Astrocyte of the spinal cord (primary cell): ENCODE measurements around the gene SLAIN1.

Source experiments
- DNase-seq: peaks from one replicate; pipeline ENCODE4 v3.0.0; 2011; ENCODE audit warnings: low read depth, low spot score
- H3K4me3 ChIP-seq: 2 replicates; pipeline ENCODE4 v1.5.1; 2011; ENCODE audit warnings: low read depth, mild to moderate bottlenecking, low read length, moderate library complexity
- in situ Hi-C: cut with HindIII; loops from 2 replicates; pipeline ENCODE4 v1.10.0; 2017; ENCODE audit warnings: low sequenced_read_pairs
- TF ChIP-seq, protein P1 (sequence below): IDR thresholded peaks from 2 replicates; pipeline ENCODE4 v1.5.1; 2012; ENCODE audit warnings: low read depth, mild to moderate bottlenecking, low read length, inconsistent platforms

SLAIN1 gene

DNA sequence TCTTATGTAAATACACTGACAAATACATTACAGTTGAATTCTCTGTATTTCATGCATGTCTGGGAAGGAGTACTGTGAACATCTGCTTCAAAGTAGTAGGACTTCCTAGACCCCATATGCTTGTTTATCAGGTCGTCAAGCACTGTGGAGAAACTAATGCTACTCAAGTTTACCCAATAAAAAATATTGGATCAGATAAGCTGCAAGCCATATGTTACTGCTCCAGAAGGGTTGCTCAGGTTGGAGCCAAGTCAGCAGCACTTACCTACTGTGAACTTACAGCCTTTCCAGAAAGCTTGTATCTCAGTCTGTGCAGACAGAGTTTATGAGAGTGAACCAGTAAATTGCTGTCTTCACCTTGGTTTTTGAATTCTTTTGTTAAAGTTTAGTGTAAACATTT is 36.2 kb downstream of the SLAIN1 start:
- TF ChIP-seq, protein P1, sequence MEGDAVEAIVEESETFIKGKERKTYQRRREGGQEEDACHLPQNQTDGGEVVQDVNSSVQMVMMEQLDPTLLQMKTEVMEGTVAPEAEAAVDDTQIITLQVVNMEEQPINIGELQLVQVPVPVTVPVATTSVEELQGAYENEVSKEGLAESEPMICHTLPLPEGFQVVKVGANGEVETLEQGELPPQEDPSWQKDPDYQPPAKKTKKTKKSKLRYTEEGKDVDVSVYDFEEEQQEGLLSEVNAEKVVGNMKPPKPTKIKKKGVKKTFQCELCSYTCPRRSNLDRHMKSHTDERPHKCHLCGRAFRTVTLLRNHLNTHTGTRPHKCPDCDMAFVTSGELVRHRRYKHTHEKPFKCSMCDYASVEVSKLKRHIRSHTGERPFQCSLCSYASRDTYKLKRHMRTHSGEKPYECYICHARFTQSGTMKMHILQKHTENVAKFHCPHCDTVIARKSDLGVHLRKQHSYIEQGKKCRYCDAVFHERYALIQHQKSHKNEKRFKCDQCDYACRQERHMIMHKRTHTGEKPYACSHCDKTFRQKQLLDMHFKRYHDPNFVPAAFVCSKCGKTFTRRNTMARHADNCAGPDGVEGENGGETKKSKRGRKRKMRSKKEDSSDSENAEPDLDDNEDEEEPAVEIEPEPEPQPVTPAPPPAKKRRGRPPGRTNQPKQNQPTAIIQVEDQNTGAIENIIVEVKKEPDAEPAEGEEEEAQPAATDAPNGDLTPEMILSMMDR = no peak
- in situ Hi-C loops = no loop called here
- no peak for DNase-seq
- H3K4me3 ChIP-seq = no peak overlapping the region

DNA sequence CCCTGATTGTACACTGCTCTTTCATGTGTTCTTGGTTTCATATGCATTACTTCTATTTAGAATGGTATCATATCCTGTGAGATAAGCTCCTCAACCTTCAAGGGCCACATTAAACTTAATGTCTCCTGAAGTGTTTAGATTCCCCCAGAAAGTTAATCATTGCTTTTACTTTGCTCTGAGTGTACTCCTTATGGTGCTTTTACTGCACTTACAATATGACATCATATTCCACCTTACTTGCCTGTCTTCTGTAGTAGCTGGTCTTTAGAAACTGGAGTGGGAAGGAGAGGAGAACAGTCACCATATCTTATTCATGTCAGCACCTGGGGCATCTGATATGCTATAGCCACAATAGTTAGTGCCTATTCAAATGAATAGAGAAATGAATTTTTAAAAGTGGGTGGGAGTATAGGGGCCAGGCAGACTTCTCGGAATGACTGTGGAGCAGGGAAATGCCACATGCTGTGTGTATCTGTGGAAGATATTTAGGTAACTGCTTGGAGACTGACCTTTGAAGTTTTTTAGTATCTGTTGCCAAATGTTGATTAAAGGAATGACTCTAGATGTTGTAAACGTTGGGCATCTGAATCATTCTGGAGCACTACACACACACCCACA is 40.2 kb downstream of the SLAIN1 start:
- DNase-seq = no peak
- in situ Hi-C loops = no loop called here
- no peak overlapping the region for H3K4me3 ChIP-seq
- TF ChIP-seq, protein P1 = no peak

DNA sequence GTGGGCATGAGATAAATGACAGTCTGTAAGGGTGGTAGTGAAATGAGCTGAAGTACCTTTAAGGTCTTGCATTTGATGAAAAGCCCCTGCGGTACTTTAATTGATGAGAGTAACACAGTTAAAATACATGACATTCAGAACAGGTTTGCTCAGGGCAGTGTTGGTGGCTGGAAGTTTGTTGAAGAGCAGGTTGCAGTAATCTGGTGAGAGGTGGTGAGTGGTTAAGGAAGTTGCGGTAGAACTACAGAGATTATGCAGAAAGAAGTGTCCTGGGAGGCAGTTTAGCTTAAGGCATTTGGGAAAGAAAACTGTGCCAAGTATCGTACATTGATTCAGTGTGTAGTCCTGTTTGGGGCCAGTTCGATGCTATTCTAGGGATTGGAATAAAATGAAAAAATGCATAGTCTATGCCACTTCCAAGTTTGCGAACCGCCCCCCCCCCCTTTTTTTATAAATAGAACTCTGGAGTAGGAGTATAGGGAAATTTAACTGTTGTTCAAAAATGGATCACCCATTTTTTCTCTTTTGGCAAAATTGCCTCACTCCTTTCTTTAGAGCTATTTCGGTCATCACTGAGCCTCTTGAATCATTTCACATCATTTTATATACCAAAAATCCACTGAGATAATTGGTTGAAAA is 42.7 kb downstream of the SLAIN1 start:
- in situ Hi-C loops = no loop called here
- DNase-seq = no peak
- TF ChIP-seq, protein P1 = no peak
- H3K4me3 ChIP-seq = no peak overlapping the region

DNA sequence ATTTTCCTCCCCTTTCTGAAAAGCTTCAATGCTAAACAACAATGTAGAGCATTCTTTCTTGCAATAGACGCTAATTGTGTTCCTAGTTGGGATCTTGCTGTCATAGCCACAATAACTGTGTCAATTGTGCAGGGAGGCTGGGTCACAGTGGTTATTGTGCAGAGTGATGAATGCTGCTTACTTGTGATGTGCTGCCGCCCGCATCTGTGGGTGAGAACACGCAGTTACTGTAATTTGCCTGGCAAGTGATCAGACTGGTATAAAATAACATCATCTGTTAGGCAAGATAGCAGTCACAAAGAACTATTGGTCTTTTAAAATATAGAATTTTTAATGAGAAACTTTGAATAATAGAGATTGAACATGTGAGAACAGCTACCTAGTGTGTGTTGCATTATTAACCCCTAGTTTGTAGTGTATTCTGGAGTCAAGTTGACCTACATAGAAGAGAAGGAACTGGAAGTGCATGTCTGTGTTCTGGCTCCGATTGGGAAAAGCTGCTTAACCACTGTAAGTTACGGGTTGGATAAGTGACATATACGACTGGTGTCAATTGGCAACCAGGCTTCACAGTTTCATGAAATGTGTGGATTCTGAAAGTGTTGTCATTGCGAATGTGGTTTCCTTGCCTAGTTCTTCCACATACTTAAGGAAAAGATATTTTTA is 43.6 kb downstream of the SLAIN1 start:
- in situ Hi-C loops = no loop called here
- TF ChIP-seq, protein P1 = no peak
- DNase-seq = no peak
- H3K4me3 ChIP-seq = no peak overlapping the region

DNA sequence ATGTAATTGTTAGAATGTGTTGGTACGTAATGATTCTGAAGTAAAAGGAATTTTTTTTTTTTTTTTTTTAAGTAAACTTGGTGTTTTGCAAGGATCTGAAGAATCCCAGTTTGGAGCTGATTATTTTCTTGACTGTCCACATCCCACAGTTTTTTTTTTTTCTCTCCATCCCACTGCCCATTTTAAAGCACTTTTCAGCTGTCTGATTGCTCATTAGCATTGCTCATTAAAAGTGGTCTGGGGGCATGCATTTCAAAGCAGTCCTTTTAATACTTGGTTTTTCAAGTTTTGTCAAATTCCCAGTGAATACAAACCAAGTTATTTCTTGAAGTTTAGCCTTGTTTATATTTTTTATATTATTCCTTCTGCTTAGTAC is 44.1 kb downstream of the SLAIN1 start:
- H3K4me3 ChIP-seq = no peak overlapping the region
- DNase-seq = no peak
- TF ChIP-seq, protein P1 = no peak
- in situ Hi-C loops = no loop called here

DNA sequence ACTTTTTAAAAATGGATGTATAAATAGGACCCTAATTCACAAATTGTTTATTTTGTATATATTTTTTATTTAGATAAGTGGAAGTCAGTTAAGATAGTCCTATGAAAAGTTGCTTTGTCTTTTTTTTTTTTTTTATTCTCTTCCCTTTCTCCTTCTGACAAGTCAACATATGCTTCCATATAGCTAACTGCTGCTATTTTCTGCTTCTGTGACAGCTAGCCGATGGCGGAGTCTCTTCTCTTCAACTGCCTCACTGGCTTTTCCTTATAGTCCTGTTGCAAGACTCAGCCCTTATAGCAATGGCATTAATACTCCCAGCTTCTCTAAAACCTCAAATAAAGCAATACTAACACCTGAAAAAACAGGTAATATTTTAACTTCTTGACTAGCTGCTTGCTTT is 45.3 kb downstream of the SLAIN1 start:
- H3K4me3 ChIP-seq = no peak overlapping the region
- in situ Hi-C loops = no loop called here
- no peak for DNase-seq
- TF ChIP-seq, protein P1 = no peak
